ENCODE results near the gene OR5AU1. TPM values are rescaled to one million over a fixed set of nuclear protein-coding genes. Genes with fewer than 3 reads are reported as not detected.

Gene OR5AU1
- total RNA-seq, 1 experiment from 2014 or later, result not detected

- intact Hi-C loops (cut with micrococcal nuclease), result no loop called here
Measured at GRCh38 chr14:21194597-21194996, 38.7 kb upstream of the OR5AU1 start.

DNA sequence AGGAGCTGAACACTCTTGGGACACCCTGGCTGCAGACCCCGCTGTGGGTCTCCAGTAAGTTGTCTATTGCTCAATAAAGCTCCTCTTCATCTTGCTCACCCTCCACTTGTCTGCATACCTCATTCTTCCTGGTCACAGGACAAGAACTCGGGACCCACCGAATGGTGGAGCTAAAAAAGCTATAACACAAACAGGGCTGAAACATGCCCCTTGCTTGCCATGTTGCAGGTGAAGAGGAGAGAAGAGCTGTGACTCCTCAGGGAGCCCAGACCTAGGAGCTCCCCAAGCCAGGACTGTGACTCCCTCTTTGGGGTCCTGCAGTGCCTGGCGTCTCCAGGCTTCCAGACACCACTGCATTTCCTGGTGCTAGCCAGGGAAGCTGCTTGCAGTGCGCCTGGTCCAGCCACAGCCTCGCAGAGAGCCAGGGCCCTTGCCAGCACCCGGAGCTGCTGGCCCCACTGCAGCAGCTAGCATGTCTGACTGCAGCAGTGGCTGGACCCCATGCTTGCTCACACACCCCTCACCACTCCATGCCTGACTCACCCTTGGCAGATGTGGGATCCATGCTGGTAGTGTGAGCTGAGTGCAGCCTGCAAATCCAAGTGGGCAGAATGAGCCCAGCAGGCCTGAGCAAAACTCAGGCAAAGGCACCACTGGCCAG lies 37.1 kb upstream of the OR5AU1 start:
- RAD21 ChIA-PET (ENCODE audit: low non-redundant PET in 1 of 2, low total read pairs in 2 of 2, uncharacterized antibody in 2 of 2, unreplicated experiment in 2 of 2), result no interaction called here
- H3K36me3 ChIP-seq (ENCODE audit: control insufficient read depth in 1 of 2, insufficient read depth in 2 of 2, low read length in 2 of 2), result no peaks in the 10 kb centered on the region
- H3K9me3 ChIP-seq (ENCODE audit: control insufficient read depth in 1 of 2, insufficient read depth in 1 of 2, low read depth in 1 of 2, low read length in 2 of 2), result no peaks in the 10 kb centered on the region
- no peak overlapping the region for H3K27ac ChIP-seq (ENCODE audit: low read depth, low read length)
- no peak overlapping the region for H3K9ac ChIP-seq (ENCODE audit: low read length)
- H3K9me2 ChIP-seq (ENCODE audit: insufficient read depth), result no peaks in the 10 kb centered on the region
- no TSS peak for BruUV-seq (replicated peaks)
- CTCF ChIA-PET, result no interaction called here
- no peaks in the 10 kb centered on the region for H4K20me1 ChIP-seq (ENCODE audit: insufficient read depth)
- H3K4me3 ChIP-seq (replicated peaks in 1 of 2; ENCODE audit: low read depth in 1 of 2, low read length in 2 of 2), result no peak overlapping the region
- intact Hi-C loops (cut with micrococcal nuclease), result no loop called here
- no peak overlapping the region; the same call in 1 of the 2 replicates for H3K4me2 ChIP-seq (ENCODE audit: low read length)
- H2AFZ ChIP-seq (ENCODE audit: low read depth, low read length, poor library complexity, severe bottlenecking), result no peak overlapping the region
- ATAC-seq, result no peak
- H3K79me2 ChIP-seq (ENCODE audit: insufficient read depth, low read length), result no peaks in the 10 kb centered on the region
- DNase-seq (ENCODE audit: low read depth, low spot score), result no peak
- no peaks in the 10 kb centered on the region for H3K27me3 ChIP-seq (ENCODE audit: insufficient read depth, low read length)
- H3K4me1 ChIP-seq (ENCODE audit: control insufficient read depth in 1 of 2, insufficient read depth in 2 of 2, low read length in 2 of 2), result peaks cover 0 to 14% of the 10 kb centered on the region in 2 experiments; a peak in 3 of 4 replicates
- POLR2A ChIA-PET, result no interaction called here
- TF ChIP-seq SIN3A (IDR thresholded peaks at IDR 0.05; ENCODE audit: low read depth) (no peak), ELF1 (IDR thresholded peaks at IDR 0.05; ENCODE audit: borderline replicate concordance, low read depth) (no peak), YY1 (IDR thresholded peaks at IDR 0.05; ENCODE audit: extremely low read depth, insufficient replicate concordance, low read depth, low read length) (no peak), EZH2 (IDR thresholded peaks at IDR 0.05) (no peak), EGR1 (IDR thresholded peaks at IDR 0.05; ENCODE audit: low read depth) (no peak), FOSL1 (IDR thresholded peaks at IDR 0.05; ENCODE audit: low read depth) (no peak), TCF7L2 (IDR thresholded peaks at IDR 0.05; ENCODE audit: borderline replicate concordance, extremely low read depth, insufficient read depth, insufficient read length) (no peak), RAD21 (IDR thresholded peaks at IDR 0.05; ENCODE audit: low read depth) (no peak), ZNF274 (IDR thresholded peaks at IDR 0.05; ENCODE audit: low read depth, low read length) (no peak), EZH2phosphoT487 (IDR thresholded peaks at IDR 0.05; ENCODE audit: borderline replicate concordance) (no peak)
- TF ChIP-seq, protein P1, sequence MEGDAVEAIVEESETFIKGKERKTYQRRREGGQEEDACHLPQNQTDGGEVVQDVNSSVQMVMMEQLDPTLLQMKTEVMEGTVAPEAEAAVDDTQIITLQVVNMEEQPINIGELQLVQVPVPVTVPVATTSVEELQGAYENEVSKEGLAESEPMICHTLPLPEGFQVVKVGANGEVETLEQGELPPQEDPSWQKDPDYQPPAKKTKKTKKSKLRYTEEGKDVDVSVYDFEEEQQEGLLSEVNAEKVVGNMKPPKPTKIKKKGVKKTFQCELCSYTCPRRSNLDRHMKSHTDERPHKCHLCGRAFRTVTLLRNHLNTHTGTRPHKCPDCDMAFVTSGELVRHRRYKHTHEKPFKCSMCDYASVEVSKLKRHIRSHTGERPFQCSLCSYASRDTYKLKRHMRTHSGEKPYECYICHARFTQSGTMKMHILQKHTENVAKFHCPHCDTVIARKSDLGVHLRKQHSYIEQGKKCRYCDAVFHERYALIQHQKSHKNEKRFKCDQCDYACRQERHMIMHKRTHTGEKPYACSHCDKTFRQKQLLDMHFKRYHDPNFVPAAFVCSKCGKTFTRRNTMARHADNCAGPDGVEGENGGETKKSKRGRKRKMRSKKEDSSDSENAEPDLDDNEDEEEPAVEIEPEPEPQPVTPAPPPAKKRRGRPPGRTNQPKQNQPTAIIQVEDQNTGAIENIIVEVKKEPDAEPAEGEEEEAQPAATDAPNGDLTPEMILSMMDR (IDR thresholded peaks at IDR 0.05 in 2 of 3, conservative IDR thresholded peaks at IDR 0.05 in 1 of 3; ENCODE audit: borderline replicate concordance in 1 of 3, insufficient read depth in 1 of 3, low read depth in 2 of 3, low read length in 2 of 3), result no peak
- TF ChIP-seq, protein P2, sequence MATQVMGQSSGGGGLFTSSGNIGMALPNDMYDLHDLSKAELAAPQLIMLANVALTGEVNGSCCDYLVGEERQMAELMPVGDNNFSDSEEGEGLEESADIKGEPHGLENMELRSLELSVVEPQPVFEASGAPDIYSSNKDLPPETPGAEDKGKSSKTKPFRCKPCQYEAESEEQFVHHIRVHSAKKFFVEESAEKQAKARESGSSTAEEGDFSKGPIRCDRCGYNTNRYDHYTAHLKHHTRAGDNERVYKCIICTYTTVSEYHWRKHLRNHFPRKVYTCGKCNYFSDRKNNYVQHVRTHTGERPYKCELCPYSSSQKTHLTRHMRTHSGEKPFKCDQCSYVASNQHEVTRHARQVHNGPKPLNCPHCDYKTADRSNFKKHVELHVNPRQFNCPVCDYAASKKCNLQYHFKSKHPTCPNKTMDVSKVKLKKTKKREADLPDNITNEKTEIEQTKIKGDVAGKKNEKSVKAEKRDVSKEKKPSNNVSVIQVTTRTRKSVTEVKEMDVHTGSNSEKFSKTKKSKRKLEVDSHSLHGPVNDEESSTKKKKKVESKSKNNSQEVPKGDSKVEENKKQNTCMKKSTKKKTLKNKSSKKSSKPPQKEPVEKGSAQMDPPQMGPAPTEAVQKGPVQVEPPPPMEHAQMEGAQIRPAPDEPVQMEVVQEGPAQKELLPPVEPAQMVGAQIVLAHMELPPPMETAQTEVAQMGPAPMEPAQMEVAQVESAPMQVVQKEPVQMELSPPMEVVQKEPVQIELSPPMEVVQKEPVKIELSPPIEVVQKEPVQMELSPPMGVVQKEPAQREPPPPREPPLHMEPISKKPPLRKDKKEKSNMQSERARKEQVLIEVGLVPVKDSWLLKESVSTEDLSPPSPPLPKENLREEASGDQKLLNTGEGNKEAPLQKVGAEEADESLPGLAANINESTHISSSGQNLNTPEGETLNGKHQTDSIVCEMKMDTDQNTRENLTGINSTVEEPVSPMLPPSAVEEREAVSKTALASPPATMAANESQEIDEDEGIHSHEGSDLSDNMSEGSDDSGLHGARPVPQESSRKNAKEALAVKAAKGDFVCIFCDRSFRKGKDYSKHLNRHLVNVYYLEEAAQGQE (IDR thresholded peaks at IDR 0.05; ENCODE audit: low read depth), result no peak

More at GRCh38 chr14:21194597-21194996, 38.7 kb upstream of the OR5AU1 start:
- H3K9me2 ChIP-seq (ENCODE audit: insufficient read depth), result no peaks in the 10 kb centered on the region
- H3K9me3 ChIP-seq (ENCODE audit: control insufficient read depth in 1 of 2, insufficient read depth in 1 of 2, low read depth in 1 of 2, low read length in 2 of 2), result no peaks in the 10 kb centered on the region
- no peak overlapping the region for H3K27ac ChIP-seq (ENCODE audit: low read depth, low read length)
- no peak overlapping the region for H3K9ac ChIP-seq (ENCODE audit: low read length)
- no TSS peak for BruUV-seq (replicated peaks)
- no peaks in the 10 kb centered on the region for H3K79me2 ChIP-seq (ENCODE audit: insufficient read depth, low read length)
- ATAC-seq (no peak), DNase-seq (ENCODE audit: low read depth, low spot score) (no peak)
- peaks cover 0 to 14% of the 10 kb centered on the region in 2 experiments; a peak in 3 of 4 replicates for H3K4me1 ChIP-seq (ENCODE audit: control insufficient read depth in 1 of 2, insufficient read depth in 2 of 2, low read length in 2 of 2)
- no peak for TF ChIP-seq SRF (IDR thresholded peaks at IDR 0.05; ENCODE audit: low read depth)
- no peak for TF ChIP-seq CEBPB (IDR thresholded peaks at IDR 0.05; ENCODE audit: low read depth)
- TF ChIP-seq EZH2 (IDR thresholded peaks at IDR 0.05), result no peak
- no peak for TF ChIP-seq SIN3A (IDR thresholded peaks at IDR 0.05; ENCODE audit: low read depth)
- TF ChIP-seq, protein P3, sequence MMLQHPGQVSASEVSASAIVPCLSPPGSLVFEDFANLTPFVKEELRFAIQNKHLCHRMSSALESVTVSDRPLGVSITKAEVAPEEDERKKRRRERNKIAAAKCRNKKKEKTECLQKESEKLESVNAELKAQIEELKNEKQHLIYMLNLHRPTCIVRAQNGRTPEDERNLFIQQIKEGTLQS (IDR thresholded peaks at IDR 0.05), result no peak
- no peaks in the 10 kb centered on the region for H3K36me3 ChIP-seq (ENCODE audit: control insufficient read depth in 1 of 2, insufficient read depth in 2 of 2, low read length in 2 of 2)
- H3K4me2 ChIP-seq (ENCODE audit: low read length), result no peak overlapping the region
- H3K27me3 ChIP-seq (ENCODE audit: insufficient read depth, low read length), result no peaks in the 10 kb centered on the region
- H3K4me3 ChIP-seq (replicated peaks in 1 of 2; ENCODE audit: low read depth in 1 of 2, low read length in 2 of 2), result no peak overlapping the region
- H2AFZ ChIP-seq (ENCODE audit: low read depth, low read length, poor library complexity, severe bottlenecking), result no peak overlapping the region
- ChIA-PET CTCF (no interaction called here), RAD21 (ENCODE audit: low non-redundant PET in 1 of 2, low total read pairs in 2 of 2, uncharacterized antibody in 2 of 2, unreplicated experiment in 2 of 2) (no interaction called here), POLR2A (no interaction called here)
- no peaks in the 10 kb centered on the region for H4K20me1 ChIP-seq (ENCODE audit: insufficient read depth)

Measured in HCT116 (cell line).